HG03457 (cell line): Measurements from ENCODE around the gene TJAP1.
"Not testable (repeated sequence)": the region's sequence is repeated elsewhere in the genome, so short reads cannot be mapped to it uniquely, and the experiment has no call there.

Experiments used
- ATAC-seq: cut with Tn5 transposase; IDR thresholded peaks from one replicate; pipeline ENCODE4 v1.9.1; 2021; ENCODE audit warnings: moderate number of reproducible peaks; ENCODE audit not compliant: unreplicated experiment

The TJAP1 gene

GRCh38 chr6:43523284-43523683, 45.9 kb downstream of the TJAP1 start:
- no peak for ATAC-seq

GRCh38 chr6:43524483-43524961, 47.2 kb downstream of the TJAP1 start:
- ATAC-seq, result no peak

GRCh38 chr6:43532201-43532600, 54.8 kb downstream of the TJAP1 start:
- no peak for ATAC-seq

- ATAC-seq, result not testable (repeated sequence)
Observed at GRCh38 chr6:43538986-43539385, 61.6 kb downstream of the TJAP1 start.

- not testable (repeated sequence) for ATAC-seq
Observed at GRCh38 chr6:43539409-43539808, 62.0 kb downstream of the TJAP1 start.

GRCh38 chr6:43540507-43540906, 63.1 kb downstream of the TJAP1 start:
- ATAC-seq, result no peak

GRCh38 chr6:43541774-43542471, 64.6 kb downstream of the TJAP1 start:
- no peak for ATAC-seq

- no peak for ATAC-seq
Observed at GRCh38 chr6:43544461-43544860, 67.1 kb downstream of the TJAP1 start.

- no peak for ATAC-seq
Observed at GRCh38 chr6:43547222-43547621, 69.9 kb downstream of the TJAP1 start.
